HCT116 (cell line): ENCODE results near the gene ADAM20. TPM values are rescaled to one million over a fixed set of nuclear protein-coding genes. Genes with fewer than 3 reads are reported as not detected.

ENCODE experiments used
- ATAC-seq: fragments of 200-7000 bp; cut with Tn5 transposase; 2 replicates; pipeline ENCODE4 v1.9.1; 2020; ENCODE audit warnings: mild to moderate bottlenecking, moderate library complexity
- BruUV-seq: library from RNA; stranded (reverse); fragments of 400-500 nt; replicated peaks from 2 replicates; lab custom pipeline; 2021; lab: Mats Ljungman, UMichigan
- CTCF ChIA-PET: fragments of 300-600 bp; sonication (Branson Sonifier 250); formaldehyde crosslinking; loops from one replicate; lab custom pipeline; 2021; ENCODE audit warnings: antibody characterized with exemption; lab: Charles Lee
- POLR2A ChIA-PET: fragments of 300-600, 350-600 bp; sonication (Branson Sonifier 250); formaldehyde crosslinking; loops from one replicate; lab custom pipeline; 2021; ENCODE audit warnings: antibody characterized with exemption; lab: Charles Lee
- RAD21 ChIA-PET, 2 experiments: fragments of 300-600 bp; sonication (Branson Sonifier 250); formaldehyde crosslinking; loops; one replicate each; lab custom pipeline; 2023; ENCODE audit warnings: low total read pairs in 2 of 2; ENCODE audit not compliant: uncharacterized antibody in 2 of 2, unreplicated experiment in 2 of 2, low non-redundant PET in 1 of 2; lab: Charles Lee
- DNase-seq: peaks from one replicate; pipeline ENCODE4 v3.0.0-alpha.2; 2010; ENCODE audit warnings: low read depth, low spot score
- H2AFZ ChIP-seq: fragments of 200-600 bp; shearing (Covaris generic), sonication (generic); 2 replicates; pipeline ENCODE4 v1.6.1; 2017; ENCODE audit warnings: low read depth, mixed run types, mixed read lengths, antibody characterized with exemption, low read length; ENCODE audit not compliant: poor library complexity, severe bottlenecking
- H3K27ac ChIP-seq: 2 replicates; pipeline ENCODE4 v1.5.1; 2012; ENCODE audit warnings: low read depth, low read length
- H3K27me3 ChIP-seq: fragments of 200-600 bp; sonication (generic); 2 replicates; pipeline ENCODE4 v1.6.1; 2016; ENCODE audit warnings: mixed run types, low read length, mixed read lengths; ENCODE audit not compliant: insufficient read depth
- H3K36me3 ChIP-seq, 2 experiments: fragments of 200-500 bp in 1 of 2; fragments of 200-600 bp in 1 of 2; sonication (Bioruptor generic) in 1 of 2; sonication (generic) in 1 of 2; 2 replicates each; pipeline versions ENCODE4 v1.5.1 to v1.6.1; 2014 to 2016; ENCODE audit warnings: low read length in 2 of 2, inconsistent platforms in 1 of 2, mixed read lengths in 1 of 2, mixed run types in 1 of 2; ENCODE audit not compliant: insufficient read depth in 2 of 2, control insufficient read depth in 1 of 2
- H3K4me1 ChIP-seq, 2 experiments: fragments of 200-600 bp in 1 of 2; sonication (generic) in 1 of 2; 2 replicates each; pipeline versions ENCODE4 v1.5.1 to v1.6.1; 2012 to 2017; ENCODE audit warnings: low read length in 2 of 2, inconsistent platforms in 1 of 2, mild to moderate bottlenecking in 1 of 2, mixed read lengths in 1 of 2, mixed run types in 1 of 2, moderate library complexity in 1 of 2; ENCODE audit not compliant: insufficient read depth in 2 of 2, control insufficient read depth in 1 of 2
- H3K4me2 ChIP-seq: fragments of 200-600 bp; sonication (generic); 2 replicates; pipeline ENCODE4 v1.6.1; 2017; ENCODE audit warnings: mixed run types, low read length, mixed read lengths
- H3K4me3 ChIP-seq, 2 experiments: fragments of 200-600 bp in 1 of 2; sonication (generic) in 1 of 2; replicated peaks in 1 of 2; 2 replicates each; pipeline ENCODE4 v1.5.1; 2011 to 2016; ENCODE audit warnings: low read length in 2 of 2, control low read depth in 1 of 2, low read depth in 1 of 2, mild to moderate bottlenecking in 1 of 2, mixed read lengths in 1 of 2, mixed run types in 1 of 2
- H3K79me2 ChIP-seq: fragments of 200-600 bp; sonication (generic); 2 replicates; pipeline ENCODE4 v1.6.1; 2017; ENCODE audit warnings: mild to moderate bottlenecking, mixed run types, low read length, moderate library complexity, mixed read lengths; ENCODE audit not compliant: insufficient read depth
- H3K9ac ChIP-seq: fragments of 200-600 bp; sonication (generic); 2 replicates; pipeline ENCODE4 v1.6.1; 2016; ENCODE audit warnings: low read length, mixed read lengths
- H3K9me2 ChIP-seq: fragments of 200-600 bp; sonication (generic), shearing (Covaris generic); 2 replicates; pipeline ENCODE4 v1.6.1; 2017; ENCODE audit warnings: mixed run types, mild to moderate bottlenecking, moderate library complexity; ENCODE audit not compliant: insufficient read depth
- H3K9me3 ChIP-seq, 2 experiments: fragments of 200-500 bp in 1 of 2; fragments of 200-600 bp in 1 of 2; sonication (Bioruptor generic) in 1 of 2; sonication (generic) in 1 of 2; 2 replicates each; pipeline ENCODE4 v1.6.1; 2014 to 2017; ENCODE audit warnings: low read length in 2 of 2, mixed read lengths in 2 of 2, inconsistent platforms in 1 of 2, low read depth in 1 of 2, mild to moderate bottlenecking in 1 of 2, mixed run types in 1 of 2, moderate library complexity in 1 of 2; ENCODE audit not compliant: control insufficient read depth in 1 of 2, insufficient read depth in 1 of 2
- H4K20me1 ChIP-seq: fragments of 200-600 bp; sonication (generic), shearing (Covaris generic); 2 replicates; pipeline ENCODE4 v1.6.1; 2017; ENCODE audit warnings: mixed run types, mild to moderate bottlenecking, moderate library complexity; ENCODE audit not compliant: insufficient read depth
- CEBPB ChIP-seq: IDR thresholded peaks from 2 replicates; pipeline ENCODE4 v1.6.1; 2012; ENCODE audit warnings: low read depth
- EZH2 ChIP-seq: fragments of 200-600 bp; sonication (generic); IDR thresholded peaks from 2 replicates; pipeline ENCODE4 v1.6.1; 2017; ENCODE audit warnings: antibody characterized with exemption, mixed run types
- EZH2phosphoT487 ChIP-seq: fragments of 200-600 bp; IDR thresholded peaks from 2 replicates; pipeline ENCODE4 v1.6.1; 2018; ENCODE audit warnings: antibody characterized with exemption, borderline replicate concordance
- JUND ChIP-seq: IDR thresholded peaks from 2 replicates; pipeline ENCODE4 v1.6.1; 2012
- POLR2A ChIP-seq: IDR thresholded peaks from 2 replicates; pipeline ENCODE4 v1.7.0; 2011; ENCODE audit warnings: borderline replicate concordance; ENCODE audit not compliant: insufficient read depth, insufficient read length; ENCODE audit errors: extremely low read depth
- SP1 ChIP-seq: IDR thresholded peaks from 2 replicates; pipeline ENCODE4 v1.6.1; 2012; ENCODE audit warnings: low read depth
- YY1 ChIP-seq: IDR thresholded peaks from 2 replicates; pipeline ENCODE4 v1.6.1; 2011; ENCODE audit warnings: low read length, low read depth, moderate library complexity, mild to moderate bottlenecking; ENCODE audit not compliant: insufficient replicate concordance; ENCODE audit errors: extremely low read depth
- intact Hi-C: fragments of 100-400 bp; cut with micrococcal nuclease; formaldehyde crosslinking; loops from 2 replicates; pipeline ENCODE4 v1.10.0; 2022
- total RNA-seq: library from RNA; stranded (reverse); gene quantifications from one replicate; pipeline ENCODE4 v1.2.1, GENCODE V29; 2021; ENCODE audit not compliant: unreplicated experiment
- TF ChIP-seq, protein P1 (sequence below), 3 experiments: fragments of 200-600 bp in 1 of 3; sonication (generic) in 1 of 3; IDR thresholded peaks in 2 of 3; conservative IDR thresholded peaks in 1 of 3; 2 replicates each; pipeline ENCODE4 v1.5.1; 2012 to 2017; ENCODE audit warnings: low read depth in 2 of 3, low read length in 2 of 3, antibody characterized with exemption in 1 of 3, borderline replicate concordance in 1 of 3, control low read depth in 1 of 3, mild to moderate bottlenecking in 1 of 3, mixed read lengths in 1 of 3, mixed run types in 1 of 3, moderate library complexity in 1 of 3; ENCODE audit not compliant: insufficient read depth in 1 of 3
- TF ChIP-seq, protein P2 (sequence below): IDR thresholded peaks from 2 replicates; pipeline ENCODE4 v1.6.1; 2012
- TF ChIP-seq, protein P3 (sequence below): IDR thresholded peaks from 2 replicates; pipeline ENCODE4 v1.6.1; 2011; ENCODE audit warnings: mild to moderate bottlenecking, low read length, moderate library complexity; ENCODE audit not compliant: insufficient replicate concordance; ENCODE audit errors: extremely low read depth

Gene ADAM20
- total RNA-seq, 1 experiment from 2014 or later: 0.57 TPM

DNA sequence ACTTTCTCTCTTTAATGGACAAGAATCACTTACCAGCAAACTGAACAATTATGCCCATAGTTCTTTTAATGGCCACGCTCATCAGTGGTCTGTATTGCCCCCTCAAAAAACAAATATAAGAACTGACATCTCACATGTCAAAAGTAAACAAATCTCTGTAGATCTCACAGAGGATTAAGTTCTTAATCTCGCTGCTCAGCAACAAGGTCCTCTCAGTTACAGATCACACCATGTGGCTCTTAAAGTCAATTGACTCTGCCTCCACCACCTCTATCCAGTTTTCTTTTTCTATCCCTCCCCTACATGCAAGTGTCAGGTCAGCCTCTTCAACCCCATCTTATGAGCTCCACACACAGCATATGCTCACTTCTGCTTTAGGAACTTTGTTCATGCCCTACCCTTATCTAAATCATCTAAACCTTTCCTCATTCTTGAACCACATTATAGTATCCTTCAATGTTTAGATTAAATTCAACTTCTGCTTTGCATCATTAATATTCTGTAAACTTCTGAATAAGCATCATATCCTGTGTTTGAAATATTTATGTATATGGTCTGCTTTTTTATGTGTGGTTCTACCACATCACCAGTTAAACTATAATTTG is 7.2 kb downstream of the ADAM20 start:
- no peak for TF ChIP-seq SP1
- TF ChIP-seq, protein P1, sequence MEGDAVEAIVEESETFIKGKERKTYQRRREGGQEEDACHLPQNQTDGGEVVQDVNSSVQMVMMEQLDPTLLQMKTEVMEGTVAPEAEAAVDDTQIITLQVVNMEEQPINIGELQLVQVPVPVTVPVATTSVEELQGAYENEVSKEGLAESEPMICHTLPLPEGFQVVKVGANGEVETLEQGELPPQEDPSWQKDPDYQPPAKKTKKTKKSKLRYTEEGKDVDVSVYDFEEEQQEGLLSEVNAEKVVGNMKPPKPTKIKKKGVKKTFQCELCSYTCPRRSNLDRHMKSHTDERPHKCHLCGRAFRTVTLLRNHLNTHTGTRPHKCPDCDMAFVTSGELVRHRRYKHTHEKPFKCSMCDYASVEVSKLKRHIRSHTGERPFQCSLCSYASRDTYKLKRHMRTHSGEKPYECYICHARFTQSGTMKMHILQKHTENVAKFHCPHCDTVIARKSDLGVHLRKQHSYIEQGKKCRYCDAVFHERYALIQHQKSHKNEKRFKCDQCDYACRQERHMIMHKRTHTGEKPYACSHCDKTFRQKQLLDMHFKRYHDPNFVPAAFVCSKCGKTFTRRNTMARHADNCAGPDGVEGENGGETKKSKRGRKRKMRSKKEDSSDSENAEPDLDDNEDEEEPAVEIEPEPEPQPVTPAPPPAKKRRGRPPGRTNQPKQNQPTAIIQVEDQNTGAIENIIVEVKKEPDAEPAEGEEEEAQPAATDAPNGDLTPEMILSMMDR (IDR thresholded peaks at IDR 0.05 in 2 of 3, conservative IDR thresholded peaks at IDR 0.05 in 1 of 3; ENCODE audit: borderline replicate concordance in 1 of 3, insufficient read depth in 1 of 3, low read depth in 2 of 3, low read length in 2 of 3): no peak
- no peak for TF ChIP-seq JUND
- TF ChIP-seq EZH2: no peak
- H3K9ac ChIP-seq: no peak overlapping the region
- no peaks in the 10 kb centered on the region for H3K9me3 ChIP-seq
- no peaks in the 10 kb centered on the region for H3K4me1 ChIP-seq
- CTCF ChIA-PET: no interaction called here
- H3K79me2 ChIP-seq: no peaks in the 10 kb centered on the region
- ATAC-seq (no peak), DNase-seq (no peak)
- no peaks in the 10 kb centered on the region for H4K20me1 ChIP-seq
- no peaks in the 10 kb centered on the region for H3K9me2 ChIP-seq
- intact Hi-C loops: no loop called here
- no peaks in the 10 kb centered on the region for H3K36me3 ChIP-seq
- H3K4me3 ChIP-seq: no peak overlapping the region
- POLR2A ChIA-PET: no interaction called here
- RAD21 ChIA-PET: no interaction called here
- no peak overlapping the region for H2AFZ ChIP-seq
- BruUV-seq: no TSS peak
- no peaks in the 10 kb centered on the region for H3K27me3 ChIP-seq
- no peak overlapping the region for H3K4me2 ChIP-seq
- H3K27ac ChIP-seq: no peak overlapping the region

DNA sequence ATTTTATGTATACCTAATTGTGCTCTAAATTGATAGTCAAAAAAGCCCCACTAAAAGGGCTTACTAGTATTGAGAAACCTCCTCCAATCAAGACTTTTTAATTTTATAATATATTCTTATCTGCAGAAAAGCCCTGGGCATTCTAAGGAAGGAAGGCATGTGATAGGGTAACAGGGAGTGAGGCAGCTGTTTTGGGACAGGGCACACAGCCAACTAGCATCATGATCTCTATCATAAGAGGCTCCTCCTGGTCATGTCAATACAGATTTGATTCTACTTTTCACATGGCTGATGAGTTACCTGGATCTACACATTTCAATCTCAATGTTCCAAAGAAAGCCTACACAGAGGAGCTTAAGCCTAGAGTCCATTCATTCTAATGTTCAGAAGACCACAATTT is 9.1 kb downstream of the ADAM20 start:
- Histone ChIP-seq H3K27ac (no peak overlapping the region), H3K4me3 (no peak overlapping the region), H3K4me1 (no peaks in the 10 kb centered on the region), H3K4me2 (no peak overlapping the region), H3K9me3 (0 out of 4 replicates have a peak, but pooled peaks cover 1 to 4% of the 10 kb centered on the region in 2 experiments), H4K20me1 (no peaks in the 10 kb centered on the region), H2AFZ (no peak overlapping the region), H3K36me3 (no peaks in the 10 kb centered on the region), H3K9ac (no peak overlapping the region), H3K9me2 (no peaks in the 10 kb centered on the region), H3K27me3 (no peaks in the 10 kb centered on the region), H3K79me2 (no peaks in the 10 kb centered on the region)
- ATAC-seq (no peak), DNase-seq (no peak)
- intact Hi-C loops: no loop called here
- BruUV-seq: no TSS peak
- ChIA-PET POLR2A (no interaction called here), CTCF (no interaction called here), RAD21 (no interaction called here)
- TF ChIP-seq CEBPB: no peak
- TF ChIP-seq, protein P2, sequence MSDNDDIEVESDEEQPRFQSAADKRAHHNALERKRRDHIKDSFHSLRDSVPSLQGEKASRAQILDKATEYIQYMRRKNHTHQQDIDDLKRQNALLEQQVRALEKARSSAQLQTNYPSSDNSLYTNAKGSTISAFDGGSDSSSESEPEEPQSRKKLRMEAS: no peak
- TF ChIP-seq, protein P3, sequence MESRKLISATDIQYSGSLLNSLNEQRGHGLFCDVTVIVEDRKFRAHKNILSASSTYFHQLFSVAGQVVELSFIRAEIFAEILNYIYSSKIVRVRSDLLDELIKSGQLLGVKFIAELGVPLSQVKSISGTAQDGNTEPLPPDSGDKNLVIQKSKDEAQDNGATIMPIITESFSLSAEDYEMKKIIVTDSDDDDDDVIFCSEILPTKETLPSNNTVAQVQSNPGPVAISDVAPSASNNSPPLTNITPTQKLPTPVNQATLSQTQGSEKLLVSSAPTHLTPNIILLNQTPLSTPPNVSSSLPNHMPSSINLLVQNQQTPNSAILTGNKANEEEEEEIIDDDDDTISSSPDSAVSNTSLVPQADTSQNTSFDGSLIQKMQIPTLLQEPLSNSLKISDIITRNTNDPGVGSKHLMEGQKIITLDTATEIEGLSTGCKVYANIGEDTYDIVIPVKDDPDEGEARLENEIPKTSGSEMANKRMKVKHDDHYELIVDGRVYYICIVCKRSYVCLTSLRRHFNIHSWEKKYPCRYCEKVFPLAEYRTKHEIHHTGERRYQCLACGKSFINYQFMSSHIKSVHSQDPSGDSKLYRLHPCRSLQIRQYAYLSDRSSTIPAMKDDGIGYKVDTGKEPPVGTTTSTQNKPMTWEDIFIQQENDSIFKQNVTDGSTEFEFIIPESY: no peak
- TF ChIP-seq POLR2A: no peak
- no peak for TF ChIP-seq EZH2phosphoT487
- no peak for TF ChIP-seq JUND
- TF ChIP-seq YY1: no peak
